GM12878 (cell line): ENCODE data around the gene DGAT2. TPM values are rescaled to one million over a fixed set of nuclear protein-coding genes. Genes with fewer than 3 reads are reported as not detected.

Experiments
- ATAC-seq: fragments of 200-7000 bp; cut with Tn5 transposase; 3 replicates; pipeline ENCODE4 v1.9.1; 2020; ENCODE audit warnings: mild to moderate bottlenecking, moderate library complexity
- BruUV-seq: library from RNA; stranded (reverse); fragments of 400-500 nt; replicated peaks from 2 replicates; lab custom pipeline; 2021; lab: Mats Ljungman, UMichigan
- CTCF ChIA-PET: fragments of 300-600 bp; sonication (Branson Sonifier 250); formaldehyde crosslinking; extraction: SDS; loops from one replicate; lab custom pipeline; 2021; ENCODE audit warnings: inconsistent platforms; lab: Yijun Ruan, JAX
- POLR2A ChIA-PET: fragments of 350-600 bp; formaldehyde crosslinking; extraction: SDS; loops from one replicate; lab custom pipeline; 2021; ENCODE audit warnings: inconsistent platforms; lab: Charles Lee
- RAD21 ChIA-PET: fragments of 300-600 bp; sonication (Branson Sonifier 250); formaldehyde crosslinking; loops from one replicate; lab custom pipeline; 2023; ENCODE audit warnings: antibody characterized with exemption; ENCODE audit not compliant: unreplicated experiment; lab: Charles Lee
- SMC1A ChIA-PET: fragments of 300-600 bp; sonication (Branson Sonifier 250); formaldehyde crosslinking; loops from one replicate; lab custom pipeline; 2023; ENCODE audit not compliant: unreplicated experiment, uncharacterized antibody; lab: Charles Lee
- DNase-seq: peaks from one replicate; pipeline ENCODE4 v3.0.0-alpha.2; 2011; ENCODE audit warnings: low read depth, low spot score
- FAIRE-seq: peaks from 3 replicates; lab custom pipeline; 2011; peaks lifted over from hg19 to GRCh38; lab: Jason Lieb, UNC
- H2AFZ ChIP-seq: 2 replicates; pipeline ENCODE4 v1.6.0; 2011; ENCODE audit warnings: low read depth, low read length, control low read depth; ENCODE audit not compliant: control insufficient read depth
- H3K27ac ChIP-seq: 2 replicates; pipeline ENCODE4 v1.5.1; 2011; ENCODE audit warnings: control low read depth; ENCODE audit not compliant: control insufficient read depth, insufficient read depth
- H3K27me3 ChIP-seq, 2 experiments: replicated peaks in 1 of 2; 2 replicates each; pipeline versions ENCODE4 v1.6.0 to v1.6.1; 2011; ENCODE audit warnings: low read length in 1 of 2; ENCODE audit not compliant: control insufficient read depth in 2 of 2, insufficient read depth in 2 of 2
- H3K36me3 ChIP-seq, 2 experiments: 2 replicates each; pipeline ENCODE4 v1.5.1; 2011; ENCODE audit warnings: low read length in 1 of 2; ENCODE audit not compliant: control insufficient read depth in 2 of 2, insufficient read depth in 2 of 2
- H3K4me1 ChIP-seq: 2 replicates; pipeline ENCODE4 v1.6.1; 2011; ENCODE audit warnings: mild to moderate bottlenecking, low read length, moderate library complexity, mixed read lengths; ENCODE audit not compliant: control insufficient read depth, insufficient read depth
- H3K4me2 ChIP-seq: 2 replicates; pipeline ENCODE4 v1.6.0; 2011; ENCODE audit warnings: control low read depth; ENCODE audit not compliant: control insufficient read depth, insufficient read depth
- H3K4me3 ChIP-seq: fragments of 200-600 bp; sonication (generic); 2 replicates; pipeline ENCODE4 v1.5.1; 2016
- H3K79me2 ChIP-seq: 2 replicates; pipeline ENCODE4 v1.6.0; 2011; ENCODE audit warnings: low read length; ENCODE audit not compliant: control insufficient read depth, insufficient read depth
- H3K9ac ChIP-seq: 2 replicates; pipeline ENCODE4 v1.8.0; 2011; ENCODE audit warnings: low read length, control low read depth, mixed read lengths; ENCODE audit not compliant: control insufficient read depth, insufficient read depth
- H3K9me3 ChIP-seq: replicated peaks from 3 replicates; pipeline ENCODE4 v1.5.1; 2011; ENCODE audit warnings: mild to moderate bottlenecking, low read length; ENCODE audit not compliant: control insufficient read depth, insufficient read depth
- H4K20me1 ChIP-seq: 2 replicates; pipeline ENCODE4 v1.6.0; 2011; ENCODE audit not compliant: control insufficient read depth, insufficient read depth
- EED ChIP-seq: sonication (generic); IDR thresholded peaks from 2 replicates; pipeline ENCODE4 v1.6.1; 2016; ENCODE audit warnings: antibody characterized with exemption, low read depth
- KDM1A ChIP-seq: fragments of 200-600 bp; sonication (generic); IDR thresholded peaks from 2 replicates; pipeline ENCODE4 v1.6.1; 2016; ENCODE audit warnings: borderline replicate concordance
- MEF2A ChIP-seq: IDR thresholded peaks from 2 replicates; pipeline ENCODE4 v1.6.1; 2011; ENCODE audit warnings: low read depth, mild to moderate bottlenecking, low read length, moderate library complexity; ENCODE audit not compliant: insufficient read depth
- NR2C1 ChIP-seq: fragments of 450-650 bp; IDR thresholded peaks from 2 replicates; pipeline ENCODE4 v1.6.1; 2017; ENCODE audit warnings: antibody characterized with exemption, mild to moderate bottlenecking, moderate library complexity
- PAX5 ChIP-seq: IDR thresholded peaks from 2 replicates; pipeline ENCODE4 v1.6.1; 2011; ENCODE audit warnings: low read depth, low read length, borderline replicate concordance
- SIX5 ChIP-seq: IDR thresholded peaks from 2 replicates; pipeline ENCODE4 v1.6.1; 2011; ENCODE audit warnings: mild to moderate bottlenecking, low read depth, low read length, moderate library complexity; ENCODE audit not compliant: severe bottlenecking
- WGBS: methylation state at CpG from one replicate; pipeline ENCODE4 v1.1.6; 2016; ENCODE audit warnings: low lambda C conversion rate; ENCODE audit not compliant: insufficient replicate concordance, insufficient coverage; ENCODE audit errors: missing lambda C conversion rate; 5-methylcytosine and 5-hydroxymethylcytosine counted together
- in situ Hi-C: fragments of 300-500 bp; cut with MboI; formaldehyde crosslinking; loops from 9 replicates; pipeline ENCODE4 v1.14.3; 2018; ENCODE audit warnings: mixed read lengths
- intact Hi-C: fragments of 100-400 bp; cut with micrococcal nuclease; formaldehyde crosslinking; loops from one replicate; pipeline ENCODE4 v1.14.2; 2022; ENCODE audit not compliant: unreplicated experiment
- polyA plus RNA-seq, 11 experiments: library from polyadenylated mRNA; depleted of rRNA in 4 of 11; unstranded in 6 of 11; stranded (reverse) in 5 of 11; fragments of >200 nt; fragmentation: Nextera tagmentation in 4 of 11; fragmentation: Illumina TruSeq in 1 of 11; extraction: Ambion mirVana in 4 of 11; extraction: Trizol in 1 of 11; gene quantifications; 1 replicate in 1 of 11; 2 replicates in 10 of 11; pipeline versions ENCODE4 v1.2.1 to v1.2.3, GENCODE V29; 2011 to 2016; ENCODE audit warnings: inconsistent platforms in 2 of 11, missing spikeins in 2 of 11, low read depth in 1 of 11
- total RNA-seq, 4 experiments: library from RNA; depleted of rRNA in 3 of 4; stranded (reverse); fragments of >200 nt in 3 of 4; fragmentation: Illumina TruSeq in 1 of 4; extraction: Trizol in 1 of 4; gene quantifications; 2 replicates each; pipeline versions ENCODE4 v1.2.1 to v1.2.3, GENCODE V29; 2013 to 2021
- TF ChIP-seq, protein P1 (sequence below): fragments of 450-650 bp; IDR thresholded peaks from 2 replicates; pipeline ENCODE4 v1.6.1; 2017; ENCODE audit warnings: mild to moderate bottlenecking, low read depth, inconsistent platforms; ENCODE audit not compliant: poor library complexity, severe bottlenecking
- TF ChIP-seq, protein P2 (sequence below): fragments of 450-650 bp; IDR thresholded peaks from 2 replicates; pipeline ENCODE4 v1.6.1; 2017; ENCODE audit warnings: antibody characterized with exemption, mild to moderate bottlenecking, moderate library complexity
- TF ChIP-seq, protein P3 (sequence below): fragments of 150-350 bp; IDR thresholded peaks from 2 replicates; pipeline ENCODE4 v1.6.1; 2014; ENCODE audit warnings: mild to moderate bottlenecking, low read depth, low read length
- TF ChIP-seq, protein P4 (sequence below): fragments of 450-650 bp; IDR thresholded peaks from 2 replicates; pipeline ENCODE4 v1.6.1; 2017; ENCODE audit warnings: mild to moderate bottlenecking, moderate library complexity

DGAT2 gene
- total and polyA plus RNA-seq, 10 of the 15 experiments (the other 5 are each of a cell fraction or from before 2014, with no cell fraction given): 5.1 to 25.9 (median 17.6) TPM

DNA sequence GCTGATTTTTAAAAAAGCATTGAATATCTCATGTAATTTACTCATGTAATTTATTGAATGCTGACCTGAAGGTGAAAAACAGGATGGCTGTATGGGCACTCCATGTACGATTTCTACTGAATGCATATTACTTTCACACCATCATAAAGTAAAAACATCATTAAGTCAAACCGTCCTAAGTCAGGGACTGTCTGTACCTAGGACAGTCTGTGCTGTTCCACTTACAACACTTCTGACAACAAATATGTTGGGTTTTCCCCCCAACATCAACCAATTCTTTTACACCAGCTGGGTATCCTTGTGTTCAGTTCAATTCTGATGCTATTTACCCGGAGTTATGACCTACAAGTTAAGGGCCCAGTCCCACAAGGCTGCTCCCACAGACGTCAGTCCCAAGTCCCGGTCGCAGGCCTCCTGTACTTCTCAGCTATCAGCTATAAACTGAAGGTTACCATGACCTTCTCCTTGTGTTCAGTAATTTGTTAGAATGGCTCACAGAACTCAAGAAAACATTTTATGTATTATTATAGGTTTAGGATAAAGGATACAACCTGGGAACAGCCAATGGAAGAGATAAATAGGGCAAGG lies 63.4 kb downstream of the DGAT2 start:
- H3K27me3 ChIP-seq: no peaks in the 10 kb centered on the region
- H3K9me3 ChIP-seq: no peaks in the 10 kb centered on the region; the same call in 2 of the 3 replicates
- intact Hi-C loops: no loop called here
- H3K4me2 ChIP-seq: no peak overlapping the region
- no peak overlapping the region for H2AFZ ChIP-seq
- DNase-seq (no peak), FAIRE-seq (no peak), ATAC-seq (no peak)
- ChIA-PET POLR2A (interaction anchor here (0.7 to 1.8 kb wide), 7 partner anchors 15 to 68 kb away, joined by 3 to 6 read pairs (median 4); no protein-coding TSS in a partner anchor), SMC1A (interaction anchor here (0.7 to 2.3 kb wide), 13 partner anchors 9 to 59 kb away, joined by 3 to 10 read pairs (median 4); no protein-coding TSS in a partner anchor), RAD21 (interaction anchor here (1.1 to 1.6 kb wide), 5 partner anchors 8 to 37 kb away, joined by 3 to 5 read pairs (median 4); no protein-coding TSS in a partner anchor), CTCF (interaction anchor here (0.8 to 13.0 kb wide), 6 partner anchors 9 to 68 kb away, joined by 3 to 131 read pairs (median 4); no protein-coding TSS in a partner anchor)
- H4K20me1 ChIP-seq: no peaks in the 10 kb centered on the region
- H3K27ac ChIP-seq: no peak overlapping the region
- no peak overlapping the region for H3K9ac ChIP-seq
- in situ Hi-C loops: no loop called here
- H3K4me1 ChIP-seq: peaks cover 17% of the 10 kb centered on the region
- 90% methylated on average over 6 of the region's 6 CpGs for WGBS
- H3K36me3 ChIP-seq: peaks cover 0 to 23% of the 10 kb centered on the region in 2 experiments; a peak in 3 of 4 replicates
- H3K4me3 ChIP-seq: no peak overlapping the region
- H3K79me2 ChIP-seq: peaks cover 89% of the 10 kb centered on the region
- BruUV-seq: no TSS peak
- TF ChIP-seq, protein P1, sequence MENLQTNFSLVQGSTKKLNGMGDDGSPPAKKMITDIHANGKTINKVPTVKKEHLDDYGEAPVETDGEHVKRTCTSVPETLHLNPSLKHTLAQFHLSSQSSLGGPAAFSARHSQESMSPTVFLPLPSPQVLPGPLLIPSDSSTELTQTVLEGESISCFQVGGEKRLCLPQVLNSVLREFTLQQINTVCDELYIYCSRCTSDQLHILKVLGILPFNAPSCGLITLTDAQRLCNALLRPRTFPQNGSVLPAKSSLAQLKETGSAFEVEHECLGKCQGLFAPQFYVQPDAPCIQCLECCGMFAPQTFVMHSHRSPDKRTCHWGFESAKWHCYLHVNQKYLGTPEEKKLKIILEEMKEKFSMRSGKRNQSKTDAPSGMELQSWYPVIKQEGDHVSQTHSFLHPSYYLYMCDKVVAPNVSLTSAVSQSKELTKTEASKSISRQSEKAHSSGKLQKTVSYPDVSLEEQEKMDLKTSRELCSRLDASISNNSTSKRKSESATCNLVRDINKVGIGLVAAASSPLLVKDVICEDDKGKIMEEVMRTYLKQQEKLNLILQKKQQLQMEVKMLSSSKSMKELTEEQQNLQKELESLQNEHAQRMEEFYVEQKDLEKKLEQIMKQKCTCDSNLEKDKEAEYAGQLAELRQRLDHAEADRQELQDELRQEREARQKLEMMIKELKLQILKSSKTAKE: no peak
- TF ChIP-seq, protein P2, sequence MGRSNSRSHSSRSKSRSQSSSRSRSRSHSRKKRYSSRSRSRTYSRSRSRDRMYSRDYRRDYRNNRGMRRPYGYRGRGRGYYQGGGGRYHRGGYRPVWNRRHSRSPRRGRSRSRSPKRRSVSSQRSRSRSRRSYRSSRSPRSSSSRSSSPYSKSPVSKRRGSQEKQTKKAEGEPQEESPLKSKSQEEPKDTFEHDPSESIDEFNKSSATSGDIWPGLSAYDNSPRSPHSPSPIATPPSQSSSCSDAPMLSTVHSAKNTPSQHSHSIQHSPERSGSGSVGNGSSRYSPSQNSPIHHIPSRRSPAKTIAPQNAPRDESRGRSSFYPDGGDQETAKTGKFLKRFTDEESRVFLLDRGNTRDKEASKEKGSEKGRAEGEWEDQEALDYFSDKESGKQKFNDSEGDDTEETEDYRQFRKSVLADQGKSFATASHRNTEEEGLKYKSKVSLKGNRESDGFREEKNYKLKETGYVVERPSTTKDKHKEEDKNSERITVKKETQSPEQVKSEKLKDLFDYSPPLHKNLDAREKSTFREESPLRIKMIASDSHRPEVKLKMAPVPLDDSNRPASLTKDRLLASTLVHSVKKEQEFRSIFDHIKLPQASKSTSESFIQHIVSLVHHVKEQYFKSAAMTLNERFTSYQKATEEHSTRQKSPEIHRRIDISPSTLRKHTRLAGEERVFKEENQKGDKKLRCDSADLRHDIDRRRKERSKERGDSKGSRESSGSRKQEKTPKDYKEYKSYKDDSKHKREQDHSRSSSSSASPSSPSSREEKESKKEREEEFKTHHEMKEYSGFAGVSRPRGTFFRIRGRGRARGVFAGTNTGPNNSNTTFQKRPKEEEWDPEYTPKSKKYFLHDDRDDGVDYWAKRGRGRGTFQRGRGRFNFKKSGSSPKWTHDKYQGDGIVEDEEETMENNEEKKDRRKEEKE: no peak
- TF ChIP-seq SIX5 (no peak), MEF2A (no peak), NR2C1 (no peak), PAX5 (no peak), KDM1A (no peak), EED (no peak)
- TF ChIP-seq, protein P3, sequence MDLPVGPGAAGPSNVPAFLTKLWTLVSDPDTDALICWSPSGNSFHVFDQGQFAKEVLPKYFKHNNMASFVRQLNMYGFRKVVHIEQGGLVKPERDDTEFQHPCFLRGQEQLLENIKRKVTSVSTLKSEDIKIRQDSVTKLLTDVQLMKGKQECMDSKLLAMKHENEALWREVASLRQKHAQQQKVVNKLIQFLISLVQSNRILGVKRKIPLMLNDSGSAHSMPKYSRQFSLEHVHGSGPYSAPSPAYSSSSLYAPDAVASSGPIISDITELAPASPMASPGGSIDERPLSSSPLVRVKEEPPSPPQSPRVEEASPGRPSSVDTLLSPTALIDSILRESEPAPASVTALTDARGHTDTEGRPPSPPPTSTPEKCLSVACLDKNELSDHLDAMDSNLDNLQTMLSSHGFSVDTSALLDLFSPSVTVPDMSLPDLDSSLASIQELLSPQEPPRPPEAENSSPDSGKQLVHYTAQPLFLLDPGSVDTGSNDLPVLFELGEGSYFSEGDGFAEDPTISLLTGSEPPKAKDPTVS: no peak
- TF ChIP-seq, protein P4, sequence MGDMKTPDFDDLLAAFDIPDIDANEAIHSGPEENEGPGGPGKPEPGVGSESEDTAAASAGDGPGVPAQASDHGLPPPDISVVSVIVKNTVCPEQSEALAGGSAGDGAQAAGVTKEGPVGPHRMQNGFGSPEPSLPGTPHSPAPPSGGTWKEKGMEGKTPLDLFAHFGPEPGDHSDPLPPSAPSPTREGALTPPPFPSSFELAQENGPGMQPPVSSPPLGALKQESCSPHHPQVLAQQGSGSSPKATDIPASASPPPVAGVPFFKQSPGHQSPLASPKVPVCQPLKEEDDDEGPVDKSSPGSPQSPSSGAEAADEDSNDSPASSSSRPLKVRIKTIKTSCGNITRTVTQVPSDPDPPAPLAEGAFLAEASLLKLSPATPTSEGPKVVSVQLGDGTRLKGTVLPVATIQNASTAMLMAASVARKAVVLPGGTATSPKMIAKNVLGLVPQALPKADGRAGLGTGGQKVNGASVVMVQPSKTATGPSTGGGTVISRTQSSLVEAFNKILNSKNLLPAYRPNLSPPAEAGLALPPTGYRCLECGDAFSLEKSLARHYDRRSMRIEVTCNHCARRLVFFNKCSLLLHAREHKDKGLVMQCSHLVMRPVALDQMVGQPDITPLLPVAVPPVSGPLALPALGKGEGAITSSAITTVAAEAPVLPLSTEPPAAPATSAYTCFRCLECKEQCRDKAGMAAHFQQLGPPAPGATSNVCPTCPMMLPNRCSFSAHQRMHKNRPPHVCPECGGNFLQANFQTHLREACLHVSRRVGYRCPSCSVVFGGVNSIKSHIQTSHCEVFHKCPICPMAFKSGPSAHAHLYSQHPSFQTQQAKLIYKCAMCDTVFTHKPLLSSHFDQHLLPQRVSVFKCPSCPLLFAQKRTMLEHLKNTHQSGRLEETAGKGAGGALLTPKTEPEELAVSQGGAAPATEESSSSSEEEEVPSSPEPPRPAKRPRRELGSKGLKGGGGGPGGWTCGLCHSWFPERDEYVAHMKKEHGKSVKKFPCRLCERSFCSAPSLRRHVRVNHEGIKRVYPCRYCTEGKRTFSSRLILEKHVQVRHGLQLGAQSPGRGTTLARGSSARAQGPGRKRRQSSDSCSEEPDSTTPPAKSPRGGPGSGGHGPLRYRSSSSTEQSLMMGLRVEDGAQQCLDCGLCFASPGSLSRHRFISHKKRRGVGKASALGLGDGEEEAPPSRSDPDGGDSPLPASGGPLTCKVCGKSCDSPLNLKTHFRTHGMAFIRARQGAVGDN: no peak
